Progenitor cell of endocrine pancreas (in vitro differentiated cells): Measurements from ENCODE around the gene CEND1. TPM values are rescaled to one million over a fixed set of nuclear protein-coding genes. Genes with fewer than 3 reads are reported as not detected.

Experiments
- DNase-seq: peaks from one replicate; pipeline ENCODE4 v3.0.0; 2021; ENCODE audit warnings: low spot score; ENCODE audit not compliant: unreplicated experiment
- H3K27ac Mint-ChIP-seq: 2 replicates; pipeline ENCODE4 v1.8.0; 2021; ENCODE audit warnings: mild to moderate bottlenecking, moderate library complexity, mixed read lengths
- H3K27me3 Mint-ChIP-seq: 2 replicates; pipeline ENCODE4 v1.8.0; 2021; ENCODE audit warnings: mixed read lengths
- H3K36me3 Mint-ChIP-seq: 2 replicates; pipeline ENCODE4 v1.8.0; 2022; ENCODE audit warnings: mixed read lengths; ENCODE audit not compliant: insufficient read depth
- H3K4me1 Mint-ChIP-seq: 2 replicates; pipeline ENCODE4 v1.8.0; 2021; ENCODE audit warnings: low read depth, mixed read lengths
- H3K4me3 Mint-ChIP-seq: 2 replicates; pipeline ENCODE4 v1.8.0; 2021; ENCODE audit warnings: low read depth, mild to moderate bottlenecking, moderate library complexity, mixed read lengths
- H3K9me3 Mint-ChIP-seq: 2 replicates; pipeline ENCODE4 v1.8.0; 2021; ENCODE audit warnings: low read depth, mixed read lengths
- CTCF ChIP-seq: fragments of 200-600 bp; sonication (generic); IDR thresholded peaks from one replicate; pipeline ENCODE4 v1.5.0; 2021; ENCODE audit warnings: antibody characterized with exemption, mild to moderate bottlenecking; ENCODE audit not compliant: unreplicated experiment
- total RNA-seq: library from RNA; stranded (reverse); gene quantifications from 2 replicates; pipeline ENCODE4 v1.2.1, GENCODE V29; 2021

CEND1 gene
- total RNA-seq, 1 donor from 2014 or later: not detected

DNA sequence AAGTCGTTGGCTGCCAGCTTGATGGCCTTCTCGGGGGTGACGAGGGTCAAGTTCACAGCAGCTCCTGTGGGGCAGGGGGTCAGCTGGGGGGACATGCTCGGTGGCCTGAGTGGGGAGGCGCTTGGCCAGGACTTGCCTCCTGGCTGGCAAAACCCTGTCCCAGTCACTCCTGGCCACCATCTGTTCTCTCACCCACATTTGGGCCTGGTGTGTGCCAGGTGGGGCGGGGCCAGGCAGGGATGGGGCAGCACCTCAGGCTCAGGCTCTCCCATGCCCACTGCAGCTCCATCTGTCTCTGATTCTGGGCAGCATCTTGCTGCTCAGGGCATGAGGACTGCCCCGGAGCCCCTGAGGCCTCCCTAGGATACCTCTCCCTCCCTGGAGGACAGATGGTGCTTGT, 3.7 kb upstream of the CEND1 start:
- Mint-ChIP-seq H3K36me3 (no peaks in the 10 kb centered on the region), H3K9me3 (no peaks in the 10 kb centered on the region), H3K4me3 (no peak overlapping the region), H3K27ac (no peak overlapping the region), H3K4me1 (peaks cover 7% of the 10 kb centered on the region), H3K27me3 (no peaks in the 10 kb centered on the region)
- no peak for TF ChIP-seq CTCF
- no peak for DNase-seq

DNA sequence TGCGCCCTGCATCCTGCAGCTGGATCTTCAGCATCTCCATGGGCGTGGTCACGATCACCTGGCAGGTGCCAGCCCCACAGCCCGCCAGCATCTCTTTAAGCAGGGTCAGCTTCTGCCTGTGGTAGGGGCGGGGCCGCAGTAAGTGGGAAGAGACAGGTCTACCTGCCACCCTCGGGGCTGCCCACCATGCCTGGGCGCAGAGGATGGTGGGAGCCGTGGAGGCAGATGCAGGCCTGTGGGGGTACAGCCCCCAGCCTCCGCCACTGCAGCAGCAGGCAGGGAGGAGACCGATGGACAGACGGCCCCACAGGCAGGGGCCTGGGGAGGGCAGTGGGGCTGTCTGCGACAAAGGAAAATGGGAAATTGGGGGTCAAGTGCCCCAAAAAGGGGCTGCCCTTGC, 3.0 kb upstream of the CEND1 start:
- H3K27me3 Mint-ChIP-seq: no peaks in the 10 kb centered on the region
- no peaks in the 10 kb centered on the region for H3K36me3 Mint-ChIP-seq
- no peak overlapping the region for H3K4me3 Mint-ChIP-seq
- peaks cover 7% of the 10 kb centered on the region for H3K4me1 Mint-ChIP-seq
- no peaks in the 10 kb centered on the region for H3K9me3 Mint-ChIP-seq
- DNase-seq: no peak
- no peak for TF ChIP-seq CTCF
- H3K27ac Mint-ChIP-seq: no peak overlapping the region

DNA sequence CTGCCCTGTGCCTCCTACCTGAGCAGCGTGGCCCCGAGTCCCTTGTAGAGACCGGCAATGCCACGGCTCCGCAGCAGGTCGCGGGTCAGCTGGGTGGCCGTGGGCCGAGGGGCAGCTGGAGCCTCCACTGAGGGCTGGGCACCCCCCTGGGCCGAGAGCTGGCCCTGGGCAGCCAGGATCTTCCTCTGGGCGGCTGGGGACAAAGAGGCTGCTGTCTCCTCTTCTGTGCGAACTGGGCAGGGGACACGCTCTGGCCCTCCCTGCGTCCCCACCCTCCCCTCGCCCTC, 2.6 kb upstream of the CEND1 start:
- no peak for DNase-seq
- peaks cover 7% of the 10 kb centered on the region for H3K4me1 Mint-ChIP-seq
- H3K4me3 Mint-ChIP-seq: no peak overlapping the region
- no peaks in the 10 kb centered on the region for H3K9me3 Mint-ChIP-seq
- no peaks in the 10 kb centered on the region for H3K27me3 Mint-ChIP-seq
- TF ChIP-seq CTCF: no peak
- H3K27ac Mint-ChIP-seq: no peak overlapping the region
- no peaks in the 10 kb centered on the region for H3K36me3 Mint-ChIP-seq

- no peaks in the 10 kb centered on the region for H3K36me3 Mint-ChIP-seq
- no peak overlapping the region for H3K4me3 Mint-ChIP-seq
- H3K27me3 Mint-ChIP-seq: no peaks in the 10 kb centered on the region
- peaks cover 5% of the 10 kb centered on the region for H3K4me1 Mint-ChIP-seq
- no peak overlapping the region for H3K27ac Mint-ChIP-seq
- no peak for DNase-seq
- TF ChIP-seq CTCF: no peak
- no peaks in the 10 kb centered on the region for H3K9me3 Mint-ChIP-seq
Measured at GRCh38 chr11:791658-792534, 2.0 kb upstream of the CEND1 start.

DNA sequence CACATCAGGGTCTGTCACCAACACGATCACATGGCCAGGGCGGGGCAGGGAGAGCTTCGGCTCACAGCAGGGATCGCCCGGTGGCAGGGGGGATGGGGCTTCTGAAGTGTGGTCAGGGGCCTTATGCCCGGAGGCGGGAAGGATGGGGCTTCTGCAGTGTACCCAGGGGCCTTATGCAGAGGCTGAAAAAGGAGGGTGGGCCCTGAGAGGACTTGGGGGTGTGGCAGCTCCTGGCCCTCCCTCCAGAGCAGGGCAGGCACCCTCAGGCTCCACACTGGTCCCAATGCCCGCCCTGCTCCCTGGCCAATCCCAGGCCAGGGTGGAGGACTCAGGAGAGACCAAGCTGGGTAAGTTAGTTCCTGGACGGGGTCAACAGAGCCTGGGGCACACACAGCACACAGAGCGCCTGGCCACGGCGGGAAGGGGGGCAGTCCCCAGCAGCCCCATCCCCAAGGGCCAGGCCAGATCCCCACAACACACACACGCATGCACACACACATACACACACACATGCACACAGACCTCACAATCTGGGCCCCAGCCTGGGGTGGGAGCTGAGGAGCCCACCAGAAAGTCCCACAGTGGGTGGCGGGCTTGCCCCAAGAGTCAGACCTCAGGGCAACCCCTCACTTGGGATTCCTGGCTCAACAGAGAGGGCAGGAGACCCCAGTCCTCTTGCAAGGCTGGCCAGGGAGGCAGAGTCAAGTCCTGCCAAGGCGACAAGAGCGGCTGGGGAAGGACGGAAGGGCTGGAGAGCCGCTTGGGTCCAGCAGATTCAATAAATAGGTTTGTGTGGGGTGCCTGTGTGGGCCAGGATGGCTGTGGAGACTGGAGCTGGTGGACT, 1.1 kb upstream of the CEND1 start:
- no peak overlapping the region for H3K4me3 Mint-ChIP-seq
- peaks cover under 1% of the 10 kb centered on the region for H3K4me1 Mint-ChIP-seq
- no peaks in the 10 kb centered on the region for H3K27me3 Mint-ChIP-seq
- no peak for DNase-seq
- H3K9me3 Mint-ChIP-seq: no peaks in the 10 kb centered on the region
- H3K36me3 Mint-ChIP-seq: no peaks in the 10 kb centered on the region
- no peak for TF ChIP-seq CTCF
- no peak overlapping the region for H3K27ac Mint-ChIP-seq
